HepG2 (cell line): ENCODE data around the gene FOXP3. TPM values are rescaled to one million over a fixed set of nuclear protein-coding genes. Genes with fewer than 3 reads are reported as not detected.

Experiments
- ATAC-seq: fragments of 200-7000 bp; cut with Tn5 transposase; 3 replicates; pipeline ENCODE4 v1.9.1; 2020; ENCODE audit warnings: mild to moderate bottlenecking, moderate library complexity
- BruUV-seq: library from RNA; stranded (reverse); fragments of 400-500 nt; replicated peaks from 2 replicates; lab custom pipeline; 2021; lab: Mats Ljungman, UMichigan
- CTCF ChIA-PET: fragments of 300-600 bp; formaldehyde crosslinking; extraction: SDS; loops from one replicate; lab custom pipeline; 2021; ENCODE audit warnings: low total read pairs, inconsistent platforms, low intra/inter-chr PET ratio; lab: Yijun Ruan, JAX
- POLR2A ChIA-PET: fragments of 350-600 bp; sonication (Branson Sonifier 250); formaldehyde crosslinking; loops from one replicate; lab custom pipeline; 2020; ENCODE audit warnings: antibody characterized with exemption, inconsistent platforms; lab: Yijun Ruan, JAX
- DNase-seq: peaks from one replicate; pipeline ENCODE4 v3.0.0-alpha.2; 2015; ENCODE audit warnings: low spot score
- FAIRE-seq: peaks from 3 replicates; lab custom pipeline; 2011; peaks lifted over from hg19 to GRCh38; lab: Jason Lieb, UNC
- H2AFZ ChIP-seq: one replicate; pipeline ENCODE4 v1.6.1; 2011; ENCODE audit warnings: low read length, inconsistent platforms
- H3K27ac ChIP-seq: fragments of 300-600 bp; 3 replicates; pipeline ENCODE4 v1.8.0; 2011; ENCODE audit warnings: mixed run types, mild to moderate bottlenecking, mixed read lengths, low read length, inconsistent platforms; ENCODE audit not compliant: insufficient read depth; ENCODE audit errors: extremely low read length
- H3K27me3 ChIP-seq, 2 experiments: fragments of 200-600 bp in 1 of 2; 2 replicates in 1 of 2; 3 replicates in 1 of 2; pipeline versions ENCODE4 v1.6.0 to v1.8.0; 2011; ENCODE audit warnings: low read length in 2 of 2, mild to moderate bottlenecking in 2 of 2, moderate library complexity in 2 of 2, inconsistent platforms in 1 of 2; ENCODE audit not compliant: insufficient read depth in 2 of 2, control insufficient read depth in 1 of 2
- H3K36me3 ChIP-seq, 2 experiments: fragments of 200-600 bp in 1 of 2; replicated peaks in 1 of 2; 2 replicates in 1 of 2; 3 replicates in 1 of 2; pipeline versions ENCODE4 v1.5.1 to v1.8.0; 2011; ENCODE audit warnings: low read length in 2 of 2, inconsistent platforms in 1 of 2; ENCODE audit not compliant: insufficient read depth in 2 of 2, control insufficient read depth in 1 of 2
- H3K4me1 ChIP-seq: 2 replicates; pipeline ENCODE4 v1.5.1; 2012; ENCODE audit warnings: low read length, inconsistent platforms; ENCODE audit not compliant: insufficient read depth
- H3K4me2 ChIP-seq: 2 replicates; pipeline ENCODE4 v1.6.0; 2011; ENCODE audit warnings: low read depth, low read length, inconsistent platforms
- H3K4me3 ChIP-seq, 3 experiments: fragments of 200-600 bp in 1 of 3; sonication (generic), shearing (Covaris generic) in 1 of 3; replicated peaks in 1 of 3; 2 replicates each; pipeline ENCODE4 v1.5.1; 2011 to 2016; ENCODE audit warnings: low read length in 3 of 3, inconsistent platforms in 2 of 3, low read depth in 2 of 3, mild to moderate bottlenecking in 2 of 3, control low read depth in 1 of 3, mixed read lengths in 1 of 3; ENCODE audit not compliant: insufficient read depth in 1 of 3
- H3K79me2 ChIP-seq: one replicate; pipeline ENCODE4 v1.6.1; 2011; ENCODE audit warnings: low read length, inconsistent platforms; ENCODE audit not compliant: insufficient read depth
- H3K9ac ChIP-seq: 2 replicates; pipeline ENCODE4 v1.6.0; 2011; ENCODE audit warnings: mild to moderate bottlenecking, low read depth, low read length, inconsistent platforms; ENCODE audit not compliant: insufficient read depth
- H3K9me3 ChIP-seq: 2 replicates; pipeline ENCODE4 v1.5.1; 2012; ENCODE audit warnings: mild to moderate bottlenecking, low read length
- H4K20me1 ChIP-seq: 2 replicates; pipeline ENCODE4 v1.6.0; 2011; ENCODE audit warnings: inconsistent platforms, mild to moderate bottlenecking, low read length, moderate library complexity; ENCODE audit not compliant: insufficient read depth
- AKAP8 ChIP-seq: sonication (generic); formaldehyde crosslinking; IDR thresholded peaks from 2 replicates; pipeline ENCODE4 v1.5.1; 2020; ENCODE audit warnings: mild to moderate bottlenecking, missing genetic modification reagents
- CENPT ChIP-seq: sonication (generic); formaldehyde crosslinking; IDR thresholded peaks from 2 replicates; pipeline ENCODE4 v1.8.0; 2022; ENCODE audit warnings: low read depth, mild to moderate bottlenecking, moderate library complexity, missing genetic modification reagents
- FOXK1 ChIP-seq: sonication (generic); formaldehyde crosslinking; IDR thresholded peaks from 2 replicates; pipeline ENCODE4 v1.4.0; 2020; ENCODE audit warnings: low read depth, missing genetic modification reagents, borderline replicate concordance
- PCBP2 ChIP-seq: fragments of 200-400 bp; formaldehyde crosslinking; optimal IDR thresholded peaks from 2 replicates; pipeline ENCODE3; 2018; ENCODE audit warnings: low read length, low read depth; ENCODE audit not compliant: poor library complexity, severe bottlenecking
- RARA ChIP-seq: IDR thresholded peaks from 2 replicates; pipeline ENCODE4 v1.6.1; 2016; ENCODE audit warnings: missing genetic modification reagents, missing compliant biosample characterization
- SRF ChIP-seq: IDR thresholded peaks from 2 replicates; pipeline ENCODE4 v1.6.1; 2011; ENCODE audit warnings: mild to moderate bottlenecking, low read depth, low read length, moderate library complexity
- YY1 ChIP-seq: IDR thresholded peaks from 2 replicates; pipeline ENCODE4 v1.6.1; 2011; ENCODE audit warnings: low read length, low read depth, moderate library complexity, mild to moderate bottlenecking; ENCODE audit not compliant: insufficient read depth, insufficient replicate concordance
- ZFP36 ChIP-seq: fragments of 150-350 bp; IDR thresholded peaks from 2 replicates; pipeline ENCODE4 v1.6.1; 2018; ENCODE audit warnings: borderline replicate concordance, low read length, low read depth; ENCODE audit not compliant: partially characterized antibody
- ZFP82 ChIP-seq: sonication (generic); formaldehyde crosslinking; IDR thresholded peaks from 2 replicates; pipeline ENCODE4 v1.5.1; 2020; ENCODE audit warnings: mild to moderate bottlenecking, missing genetic modification reagents, borderline replicate concordance
- ZNF160 ChIP-seq: sonication (generic); formaldehyde crosslinking; IDR thresholded peaks from 2 replicates; pipeline ENCODE4 v1.8.0; 2022; ENCODE audit warnings: mild to moderate bottlenecking, inconsistent platforms, missing genetic modification reagents
- ZNF207 ChIP-seq: fragments of 450-650 bp; IDR thresholded peaks from 2 replicates; pipeline ENCODE4 v1.6.1; 2016; ENCODE audit warnings: antibody characterized with exemption, borderline replicate concordance
- ZNF260 ChIP-seq: sonication (generic); formaldehyde crosslinking; IDR thresholded peaks from 2 replicates; pipeline ENCODE4 v1.4.0; 2020; ENCODE audit warnings: missing genetic modification reagents, low read depth, mild to moderate bottlenecking, borderline replicate concordance
- ZNF83 ChIP-seq: sonication (generic); formaldehyde crosslinking; IDR thresholded peaks from 2 replicates; pipeline ENCODE4 v1.4.0; 2020; ENCODE audit warnings: missing genetic modification reagents, mild to moderate bottlenecking, borderline replicate concordance
- WGBS: methylation state at CpG from one replicate; pipeline ENCODE4 v1.1.6; 2017; ENCODE audit warnings: low lambda C conversion rate; 5-methylcytosine and 5-hydroxymethylcytosine counted together
- in situ Hi-C: cut with HindIII; loops from 2 replicates; pipeline ENCODE4 v1.10.0; 2017; ENCODE audit warnings: low pct_unique_long_range_greater_than_20kb; ENCODE audit not compliant: extremely low pct_ligation_motif_present
- intact Hi-C: fragments of 100-400 bp; cut with micrococcal nuclease; formaldehyde crosslinking; loops from one replicate; pipeline ENCODE4 v1.10.0; 2022; ENCODE audit not compliant: unreplicated experiment
- polyA plus RNA-seq, 8 experiments: library from polyadenylated mRNA; depleted of rRNA in 3 of 8; stranded (reverse) in 7 of 8; unstranded in 1 of 8; fragments of >200 nt; fragmentation: Illumina TruSeq in 4 of 8; extraction: Trizol in 4 of 8; gene quantifications; 2 replicates each; pipeline versions ENCODE4 v1.2.1 to v1.2.3, GENCODE V29; 2011 to 2016; ENCODE audit warnings: low read depth in 4 of 8, missing spikeins in 1 of 8, mixed read lengths in 1 of 8; ENCODE audit not compliant: insufficient read depth in 1 of 8
- total RNA-seq, 5 experiments: library from RNA; depleted of rRNA; stranded (reverse); fragments of >200 nt; fragmentation: Illumina TruSeq; extraction: Trizol; gene quantifications; 2 replicates each; pipeline ENCODE4 v1.2.3, GENCODE V29; 2016; ENCODE audit warnings: low read depth in 1 of 5
- TF ChIP-seq, protein P1 (sequence below): sonication (generic); formaldehyde crosslinking; IDR thresholded peaks from 2 replicates; pipeline ENCODE4 v1.4.0; 2020; ENCODE audit warnings: missing genetic modification reagents
- TF ChIP-seq, protein P2 (sequence below): sonication (generic); formaldehyde crosslinking; IDR thresholded peaks from 2 replicates; pipeline ENCODE4 v1.8.1; 2022; ENCODE audit warnings: low read depth, mild to moderate bottlenecking, missing genetic modification reagents
- TF ChIP-seq, protein P3 (sequence below): sonication (generic); formaldehyde crosslinking; IDR thresholded peaks from 2 replicates; pipeline ENCODE4 v1.8.0; 2022; ENCODE audit warnings: low read depth, missing genetic modification reagents

The FOXP3 gene
- total and polyA plus RNA-seq, 2 of the 13 experiments (the other 11 are each of a cell fraction or from before 2014, with no cell fraction given) = 0.04 TPM; not detected in 1

DNA sequence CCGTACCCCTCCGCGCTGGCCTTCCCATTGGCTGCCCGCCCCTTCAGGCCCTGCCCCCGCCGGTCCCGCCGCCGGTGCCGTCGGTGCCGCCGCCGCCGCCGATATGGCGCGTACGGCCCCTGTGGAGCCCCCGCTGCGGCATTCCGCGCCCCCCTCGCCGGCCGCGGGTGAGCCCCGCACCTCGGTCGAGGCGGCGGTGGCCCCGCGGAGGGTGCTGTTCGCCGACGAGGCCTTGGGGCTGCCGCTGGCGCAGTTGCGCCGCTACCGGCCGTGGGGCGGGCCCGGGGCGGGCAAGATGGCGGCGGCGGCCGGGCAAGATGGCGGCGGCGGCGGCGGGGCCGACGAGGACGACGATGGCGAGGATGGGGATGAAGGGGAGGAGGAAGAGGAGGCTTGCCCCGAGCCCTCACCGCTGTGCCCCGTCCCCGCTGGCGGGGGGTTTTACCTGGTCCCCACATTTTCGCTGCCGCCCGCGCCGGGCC lies 5.3 kb upstream of the FOXP3 start, which contains the start of gene PPP1R3F:
PPP1R3F (plus strand) TSS at position 27 of the 482 bp plus-strand sequence; CDS start at position 104, 77 bp downstream.
- WGBS = 3% methylated on average over 12 of the region's 70 CpGs
- POLR2A ChIA-PET = interaction anchor here (0.9 to 2.2 kb wide), 9 partner anchors 11 to 609 kb away, joined by 3 to 21 read pairs (median 5); partner anchors contain the start of gene CCDC22
- TF ChIP-seq, protein P1, sequence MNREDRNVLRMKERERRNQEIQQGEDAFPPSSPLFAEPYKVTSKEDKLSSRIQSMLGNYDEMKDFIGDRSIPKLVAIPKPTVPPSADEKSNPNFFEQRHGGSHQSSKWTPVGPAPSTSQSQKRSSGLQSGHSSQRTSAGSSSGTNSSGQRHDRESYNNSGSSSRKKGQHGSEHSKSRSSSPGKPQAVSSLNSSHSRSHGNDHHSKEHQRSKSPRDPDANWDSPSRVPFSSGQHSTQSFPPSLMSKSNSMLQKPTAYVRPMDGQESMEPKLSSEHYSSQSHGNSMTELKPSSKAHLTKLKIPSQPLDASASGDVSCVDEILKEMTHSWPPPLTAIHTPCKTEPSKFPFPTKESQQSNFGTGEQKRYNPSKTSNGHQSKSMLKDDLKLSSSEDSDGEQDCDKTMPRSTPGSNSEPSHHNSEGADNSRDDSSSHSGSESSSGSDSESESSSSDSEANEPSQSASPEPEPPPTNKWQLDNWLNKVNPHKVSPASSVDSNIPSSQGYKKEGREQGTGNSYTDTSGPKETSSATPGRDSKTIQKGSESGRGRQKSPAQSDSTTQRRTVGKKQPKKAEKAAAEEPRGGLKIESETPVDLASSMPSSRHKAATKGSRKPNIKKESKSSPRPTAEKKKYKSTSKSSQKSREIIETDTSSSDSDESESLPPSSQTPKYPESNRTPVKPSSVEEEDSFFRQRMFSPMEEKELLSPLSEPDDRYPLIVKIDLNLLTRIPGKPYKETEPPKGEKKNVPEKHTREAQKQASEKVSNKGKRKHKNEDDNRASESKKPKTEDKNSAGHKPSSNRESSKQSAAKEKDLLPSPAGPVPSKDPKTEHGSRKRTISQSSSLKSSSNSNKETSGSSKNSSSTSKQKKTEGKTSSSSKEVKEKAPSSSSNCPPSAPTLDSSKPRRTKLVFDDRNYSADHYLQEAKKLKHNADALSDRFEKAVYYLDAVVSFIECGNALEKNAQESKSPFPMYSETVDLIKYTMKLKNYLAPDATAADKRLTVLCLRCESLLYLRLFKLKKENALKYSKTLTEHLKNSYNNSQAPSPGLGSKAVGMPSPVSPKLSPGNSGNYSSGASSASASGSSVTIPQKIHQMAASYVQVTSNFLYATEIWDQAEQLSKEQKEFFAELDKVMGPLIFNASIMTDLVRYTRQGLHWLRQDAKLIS = no peak
- TF ChIP-seq ZFP36 (no peak), ZNF207 (no peak), SRF (no peak), AKAP8 (no peak), FOXK1 (CRISPR knock-in tag) (no peak), RARA (CRISPR knock-in tag) (0 out of 2 replicates have a peak, but pooled peaks have one; percentile 0), CENPT (CRISPR knock-in tag) (no peak), ZNF160 (CRISPR knock-in tag) (no peak), ZNF260 (no peak), ZFP82 (CRISPR knock-in tag) (no peak), ZNF83 (CRISPR knock-in tag) (no peak), YY1 (peak; percentile 97), PCBP2 (no peak)
- TF ChIP-seq, protein P2, sequence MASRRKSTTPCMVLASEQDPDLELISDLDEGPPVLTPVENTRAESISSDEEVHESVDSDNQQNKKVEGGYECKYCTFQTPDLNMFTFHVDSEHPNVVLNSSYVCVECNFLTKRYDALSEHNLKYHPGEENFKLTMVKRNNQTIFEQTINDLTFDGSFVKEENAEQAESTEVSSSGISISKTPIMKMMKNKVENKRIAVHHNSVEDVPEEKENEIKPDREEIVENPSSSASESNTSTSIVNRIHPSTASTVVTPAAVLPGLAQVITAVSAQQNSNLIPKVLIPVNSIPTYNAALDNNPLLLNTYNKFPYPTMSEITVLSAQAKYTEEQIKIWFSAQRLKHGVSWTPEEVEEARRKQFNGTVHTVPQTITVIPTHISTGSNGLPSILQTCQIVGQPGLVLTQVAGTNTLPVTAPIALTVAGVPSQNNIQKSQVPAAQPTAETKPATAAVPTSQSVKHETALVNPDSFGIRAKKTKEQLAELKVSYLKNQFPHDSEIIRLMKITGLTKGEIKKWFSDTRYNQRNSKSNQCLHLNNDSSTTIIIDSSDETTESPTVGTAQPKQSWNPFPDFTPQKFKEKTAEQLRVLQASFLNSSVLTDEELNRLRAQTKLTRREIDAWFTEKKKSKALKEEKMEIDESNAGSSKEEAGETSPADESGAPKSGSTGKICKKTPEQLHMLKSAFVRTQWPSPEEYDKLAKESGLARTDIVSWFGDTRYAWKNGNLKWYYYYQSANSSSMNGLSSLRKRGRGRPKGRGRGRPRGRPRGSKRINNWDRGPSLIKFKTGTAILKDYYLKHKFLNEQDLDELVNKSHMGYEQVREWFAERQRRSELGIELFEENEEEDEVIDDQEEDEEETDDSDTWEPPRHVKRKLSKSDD = peak; percentile 35; the same call in 1 of the 2 replicates
- TF ChIP-seq, protein P3, sequence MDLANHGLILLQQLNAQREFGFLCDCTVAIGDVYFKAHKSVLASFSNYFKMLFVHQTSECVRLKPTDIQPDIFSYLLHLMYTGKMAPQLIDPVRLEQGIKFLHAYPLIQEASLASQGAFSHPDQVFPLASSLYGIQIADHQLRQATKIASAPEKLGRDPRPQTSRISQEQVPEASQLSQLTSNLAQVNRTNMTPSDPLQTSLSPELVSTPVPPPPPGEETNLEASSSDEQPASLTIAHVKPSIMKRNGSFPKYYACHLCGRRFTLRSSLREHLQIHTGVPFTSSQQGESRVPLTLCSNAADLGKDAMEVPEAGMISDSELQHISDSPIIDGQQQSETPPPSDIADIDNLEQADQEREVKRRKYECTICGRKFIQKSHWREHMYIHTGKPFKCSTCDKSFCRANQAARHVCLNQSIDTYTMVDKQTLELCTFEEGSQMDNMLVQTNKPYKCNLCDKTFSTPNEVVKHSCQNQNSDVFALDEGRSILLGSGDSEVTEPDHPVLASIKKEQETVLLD (CRISPR knock-in tag) = peak; percentile 98

More for the DNA sequence above, 5.3 kb upstream of the FOXP3 start, which contains the start of gene PPP1R3F:
- no TSS peak for BruUV-seq
- no peak for FAIRE-seq
- H3K4me1 ChIP-seq = peaks cover 43% of the 10 kb centered on the region
- peak within 1 kb of the TSS; percentile 42 for H2AFZ ChIP-seq
- in situ Hi-C loops (no loop called here), intact Hi-C loops (loop anchor here (5.0 kb wide), 1 partner anchor 78 kb away; no protein-coding TSS in a partner anchor)
- CTCF ChIA-PET = no interaction called here
- peak within 1 kb of the TSS; percentile 89 for H3K4me2 ChIP-seq
- H3K27ac ChIP-seq = peak within 1 kb of the TSS; percentile 91
- no peaks in the 10 kb centered on the region for H3K9me3 ChIP-seq
- no peak for DNase-seq
- H3K27me3 ChIP-seq = no peaks in the 10 kb centered on the region; a peak in 1 of 5 replicates
- ATAC-seq = no peak; the same call in 2 of the 3 replicates
- peaks cover 12% of the 10 kb centered on the region for H3K79me2 ChIP-seq
- no peaks in the 10 kb centered on the region for H3K36me3 ChIP-seq
- H3K4me3 ChIP-seq = peak within 1 kb of the TSS; percentile 57 to 82 (median 71)
- H3K9ac ChIP-seq = peak within 1 kb of the TSS; percentile 85
- no peaks in the 10 kb centered on the region for H4K20me1 ChIP-seq
